Neutrophil (primary cell): Measurements from ENCODE around the gene ATP11B.

ENCODE experiments used
- H3K27ac ChIP-seq: fragments of 200-600 bp; sonication (generic); 2 replicates; pipeline ENCODE4 v1.5.1; 2016; ENCODE audit warnings: mild to moderate bottlenecking, moderate library complexity
- H3K27me3 ChIP-seq: fragments of 200-600 bp; sonication (generic); 2 replicates; pipeline ENCODE4 v1.6.0; 2016; ENCODE audit warnings: mild to moderate bottlenecking
- H3K36me3 ChIP-seq: fragments of 200-600 bp; sonication (generic); 2 replicates; pipeline ENCODE4 v1.5.1; 2017
- H3K4me1 ChIP-seq, 2 experiments: fragments of 200-600 bp in 1 of 2; sonication (generic) in 1 of 2; 1 replicate in 1 of 2; 2 replicates in 1 of 2; pipeline versions ENCODE4 v1.5.1 to v1.6.1; 2013 to 2016; ENCODE audit warnings: low read depth in 1 of 2, low read length in 1 of 2, mild to moderate bottlenecking in 1 of 2, moderate library complexity in 1 of 2; ENCODE audit not compliant: control insufficient read depth in 1 of 2, insufficient read depth in 1 of 2
- H3K4me3 ChIP-seq, 2 experiments: fragments of 200-600 bp in 1 of 2; sonication (generic) in 1 of 2; 1 replicate in 1 of 2; 2 replicates in 1 of 2; pipeline ENCODE4 v1.5.1; 2013 to 2016; ENCODE audit warnings: low read depth in 1 of 2, low read length in 1 of 2, mild to moderate bottlenecking in 1 of 2, moderate library complexity in 1 of 2
- H3K9me3 ChIP-seq: fragments of 200-600 bp; sonication (generic); 2 replicates; pipeline ENCODE4 v1.5.1; 2016
- TF ChIP-seq, protein P1 (sequence below): fragments of 200-600 bp; sonication (generic); IDR thresholded peaks from 2 replicates; pipeline ENCODE4 v1.5.1; 2016; ENCODE audit warnings: antibody characterized with exemption

ATP11B gene

DNA sequence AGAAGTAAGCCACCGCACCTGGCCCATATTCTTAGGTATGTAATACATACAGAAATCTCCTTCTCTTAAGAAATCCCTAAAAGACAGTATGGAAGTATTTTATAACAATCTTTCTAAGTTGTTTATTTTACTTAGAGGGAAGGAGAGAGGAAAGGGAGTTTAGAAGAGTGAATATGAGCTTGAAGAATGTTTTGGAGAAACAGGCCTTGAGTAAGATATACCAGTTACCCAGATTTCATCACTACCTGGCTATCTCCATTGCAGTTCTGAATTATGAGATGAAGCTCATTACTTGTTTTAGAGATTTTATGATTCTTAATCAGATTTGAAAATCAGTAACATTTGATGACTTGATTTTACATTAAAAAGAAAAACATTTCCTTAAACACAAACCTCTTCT is 115.2 kb downstream of the ATP11B start:
- Histone ChIP-seq H3K4me3 (no peak overlapping the region), H3K27me3 (no peaks in the 10 kb centered on the region), H3K4me1 (no peaks in the 10 kb centered on the region), H3K36me3 (peaks cover 86% of the 10 kb centered on the region), H3K27ac (no peak overlapping the region), H3K9me3 (no peaks in the 10 kb centered on the region)
- TF ChIP-seq, protein P1, sequence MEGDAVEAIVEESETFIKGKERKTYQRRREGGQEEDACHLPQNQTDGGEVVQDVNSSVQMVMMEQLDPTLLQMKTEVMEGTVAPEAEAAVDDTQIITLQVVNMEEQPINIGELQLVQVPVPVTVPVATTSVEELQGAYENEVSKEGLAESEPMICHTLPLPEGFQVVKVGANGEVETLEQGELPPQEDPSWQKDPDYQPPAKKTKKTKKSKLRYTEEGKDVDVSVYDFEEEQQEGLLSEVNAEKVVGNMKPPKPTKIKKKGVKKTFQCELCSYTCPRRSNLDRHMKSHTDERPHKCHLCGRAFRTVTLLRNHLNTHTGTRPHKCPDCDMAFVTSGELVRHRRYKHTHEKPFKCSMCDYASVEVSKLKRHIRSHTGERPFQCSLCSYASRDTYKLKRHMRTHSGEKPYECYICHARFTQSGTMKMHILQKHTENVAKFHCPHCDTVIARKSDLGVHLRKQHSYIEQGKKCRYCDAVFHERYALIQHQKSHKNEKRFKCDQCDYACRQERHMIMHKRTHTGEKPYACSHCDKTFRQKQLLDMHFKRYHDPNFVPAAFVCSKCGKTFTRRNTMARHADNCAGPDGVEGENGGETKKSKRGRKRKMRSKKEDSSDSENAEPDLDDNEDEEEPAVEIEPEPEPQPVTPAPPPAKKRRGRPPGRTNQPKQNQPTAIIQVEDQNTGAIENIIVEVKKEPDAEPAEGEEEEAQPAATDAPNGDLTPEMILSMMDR, result no peak

DNA sequence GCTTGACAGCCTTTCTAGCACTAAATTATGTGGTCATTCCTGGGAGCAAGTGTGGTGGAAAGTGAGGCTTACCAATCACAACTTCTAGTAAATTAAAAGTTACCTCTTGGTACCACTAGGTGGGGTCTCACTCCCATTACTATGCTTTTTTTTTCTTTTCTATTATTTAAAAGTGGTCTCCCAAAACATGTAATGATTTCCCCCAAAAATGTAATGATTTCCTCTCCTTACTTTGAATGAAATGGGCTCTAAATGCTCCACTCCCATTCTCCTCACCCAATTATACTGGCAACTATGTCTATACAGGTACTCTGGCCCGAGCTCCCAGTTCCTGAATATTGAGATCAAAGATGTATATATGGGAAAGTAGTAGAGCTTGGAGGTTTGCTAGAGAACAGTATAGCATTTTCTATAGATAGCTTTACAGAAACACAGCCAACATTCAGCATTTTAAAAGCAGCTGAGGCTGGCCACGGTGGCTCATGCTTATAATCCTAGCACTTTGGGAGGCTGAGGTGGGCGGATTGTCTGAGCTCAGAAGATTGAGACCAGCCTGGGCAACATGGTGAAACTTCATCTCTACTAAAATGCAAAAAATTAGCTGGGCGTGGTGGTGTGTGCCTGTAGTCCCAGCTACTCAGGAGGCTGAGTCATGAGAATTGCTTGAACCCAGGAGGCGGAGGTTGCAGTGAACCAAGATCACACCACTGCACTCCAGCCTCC is 116.2 kb downstream of the ATP11B start:
- Histone ChIP-seq H3K4me1 (no peaks in the 10 kb centered on the region), H3K27ac (no peak overlapping the region), H3K9me3 (no peaks in the 10 kb centered on the region), H3K36me3 (peaks cover 86% of the 10 kb centered on the region), H3K4me3 (no peak overlapping the region), H3K27me3 (no peaks in the 10 kb centered on the region)
- TF ChIP-seq, protein P1, result no peak

DNA sequence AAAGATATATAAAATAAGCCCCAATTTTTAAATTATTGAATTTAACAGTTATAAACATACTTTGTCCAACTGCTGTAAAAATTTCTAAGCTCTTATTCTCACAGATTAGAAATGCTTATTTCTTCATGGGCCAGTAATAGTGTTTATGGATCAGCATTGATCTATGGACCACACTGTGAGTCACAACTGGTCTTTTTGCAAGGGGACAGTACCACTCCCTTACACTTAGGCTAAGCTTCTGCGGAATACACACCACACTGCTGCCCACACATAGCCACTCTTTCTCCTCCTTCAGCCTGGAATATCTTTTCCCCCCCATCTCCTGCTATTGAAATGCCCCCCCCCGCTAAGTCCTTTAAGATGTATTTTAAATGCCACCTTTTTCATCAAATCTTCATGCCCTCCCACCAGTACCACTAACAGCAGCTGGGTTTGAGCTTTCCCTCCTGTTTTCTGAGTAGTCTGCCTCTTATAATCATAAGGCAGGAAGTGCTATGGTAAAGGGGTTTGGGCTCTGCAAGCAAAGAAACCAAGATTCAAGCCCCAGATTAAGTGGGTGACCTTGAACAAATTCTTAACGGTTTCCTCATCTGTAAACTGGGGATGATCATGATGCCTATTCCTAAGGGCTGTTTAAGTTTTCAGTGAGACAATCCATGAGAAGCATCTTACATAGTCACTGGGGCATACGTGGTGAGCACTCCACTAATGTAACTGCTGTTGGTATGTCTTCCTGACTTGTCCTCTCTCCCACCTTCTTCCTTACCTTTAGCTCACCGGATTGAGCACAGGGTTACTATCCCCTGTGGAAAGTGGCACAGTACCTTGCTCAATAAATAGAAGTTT is 117.9 kb downstream of the ATP11B start:
- Histone ChIP-seq H3K36me3 (peaks cover 87% of the 10 kb centered on the region), H3K4me1 (no peaks in the 10 kb centered on the region), H3K4me3 (no peak overlapping the region), H3K27ac (no peak overlapping the region), H3K27me3 (no peaks in the 10 kb centered on the region), H3K9me3 (no peaks in the 10 kb centered on the region)
- TF ChIP-seq, protein P1, result no peak

DNA sequence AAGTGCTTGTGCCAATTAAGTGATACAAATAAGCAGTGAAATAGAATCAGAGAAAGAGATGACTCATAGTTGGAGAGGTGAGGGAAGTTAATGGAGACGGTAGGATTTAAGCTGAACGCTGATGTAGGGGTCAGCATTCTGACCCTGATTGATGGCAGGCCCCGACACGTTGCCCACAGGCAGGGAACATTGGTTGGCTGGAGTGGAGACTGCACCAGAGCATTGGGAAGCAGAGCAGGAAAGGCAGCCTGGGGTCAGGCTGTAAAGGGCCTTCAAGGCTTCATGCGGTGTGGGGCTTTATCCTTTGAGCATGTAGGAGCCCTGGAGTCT is 118.4 kb downstream of the ATP11B start:
- no peaks in the 10 kb centered on the region for H3K4me1 ChIP-seq
- no peaks in the 10 kb centered on the region for H3K27me3 ChIP-seq
- no peaks in the 10 kb centered on the region for H3K9me3 ChIP-seq
- H3K4me3 ChIP-seq, result no peak overlapping the region
- H3K36me3 ChIP-seq, result peaks cover 85% of the 10 kb centered on the region
- TF ChIP-seq, protein P1, result no peak
- H3K27ac ChIP-seq, result no peak overlapping the region

DNA sequence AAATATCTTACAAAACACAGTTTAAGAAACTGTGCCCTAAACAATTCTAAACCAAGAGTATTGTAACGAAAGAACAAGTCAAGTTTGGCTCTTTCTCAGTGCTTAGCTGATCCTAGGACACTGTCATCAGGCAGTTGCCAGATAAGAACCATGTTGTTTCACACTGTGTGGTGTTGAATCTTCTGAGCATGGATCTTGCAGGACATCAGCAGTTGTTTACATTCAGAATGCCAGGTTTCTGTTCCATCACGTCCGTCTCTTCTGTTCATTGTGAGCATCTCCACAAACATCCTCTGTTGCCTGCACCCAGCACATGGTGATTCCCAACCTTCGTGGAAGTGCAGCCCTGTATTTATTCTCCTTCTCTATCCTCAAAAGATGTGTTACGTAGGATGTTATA is 119.2 kb downstream of the ATP11B start:
- no peak overlapping the region for H3K4me3 ChIP-seq
- no peaks in the 10 kb centered on the region for H3K9me3 ChIP-seq
- TF ChIP-seq, protein P1, result no peak
- H3K36me3 ChIP-seq, result peaks cover 85% of the 10 kb centered on the region
- no peaks in the 10 kb centered on the region for H3K27me3 ChIP-seq
- no peaks in the 10 kb centered on the region for H3K4me1 ChIP-seq
- H3K27ac ChIP-seq, result peak overlapping the region; percentile 12
